Head of caudate nucleus (tissue), 42 donors: ENCODE results near the gene OR2B6.
"Not testable (repeated sequence)": the region's sequence is repeated elsewhere in the genome, so short reads cannot be mapped to it uniquely, and the experiment has no call there.

ENCODE experiments used
- DNase-seq, 42 donors: peaks; one replicate each; pipeline versions ENCODE4 v3.0.0 to v3.0.0-alpha.2; 2020 to 2021; ENCODE audit warnings: mixed read lengths in 7 of 42
- intact Hi-C: fragments of 100-400 bp; cut with DNase I; formaldehyde crosslinking; loops from one replicate; pipeline ENCODE4 v1.15.0; 2022

Gene OR2B6

DNA sequence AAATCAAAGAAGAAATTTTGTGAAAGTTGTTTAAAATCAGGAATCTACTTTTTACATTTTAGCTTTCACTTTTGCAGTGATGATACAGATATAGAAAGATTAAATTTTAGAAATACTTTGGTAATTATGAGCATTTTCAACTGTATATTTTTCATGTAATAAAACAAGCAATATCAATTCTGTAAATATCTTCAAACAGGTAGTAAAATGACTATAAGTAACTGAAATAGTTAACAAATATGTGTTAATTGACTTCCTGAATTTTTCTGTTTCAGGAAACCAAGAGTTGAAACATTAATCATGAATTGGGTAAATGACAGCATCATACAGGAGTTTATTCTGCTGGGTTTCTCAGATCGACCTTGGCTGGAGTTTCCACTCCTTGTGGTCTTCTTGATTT is at the start of gene OR2B6:
Gene OR2B6 (plus strand): TSS at position 301 of the 400 bp plus-strand sequence. CDS start 0 bp downstream, at position 301.
- no peak for DNase-seq
- intact Hi-C loops: no loop called here

GRCh38 chr6:27908017-27908416 is 49.0 kb upstream of the OR2B6 start:
- intact Hi-C loops: no loop called here
- DNase-seq: no peak

- intact Hi-C loops: no loop called here
- DNase-seq: no peak
Measured at GRCh38 chr6:27911956-27912446, 45.0 kb upstream of the OR2B6 start, which contains the start of gene OR2B2. Gene OR2B2 (minus strand): TSS chr6:27912396. CDS start chr6:27912319, 77 bp downstream.

- intact Hi-C loops: no loop called here
Measured at GRCh38 chr6:27922949-27923348, 34.1 kb upstream of the OR2B6 start.

DNA sequence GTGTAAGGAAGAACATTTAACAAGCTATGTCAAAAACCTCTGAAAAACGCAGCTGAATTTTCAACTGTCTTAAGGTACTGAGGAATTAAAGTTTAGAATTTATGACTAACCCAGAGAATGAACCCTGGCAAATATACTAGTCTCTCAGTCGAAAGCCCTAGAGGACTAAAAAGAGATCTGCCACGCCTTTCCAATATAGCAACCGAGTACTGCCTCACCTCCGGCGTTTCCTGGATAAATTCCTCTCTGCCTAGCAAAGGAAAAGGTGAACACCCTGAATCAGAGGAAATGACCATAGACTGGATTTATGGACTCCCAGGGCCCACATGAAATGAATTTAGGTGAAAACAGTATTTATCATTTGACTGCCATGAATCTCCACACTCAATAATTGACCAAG is 32.9 kb upstream of the OR2B6 start:
- intact Hi-C loops: no loop called here
- no peak for DNase-seq

More at GRCh38 chr6:27922949-27923348, 34.1 kb upstream of the OR2B6 start:
- no peak for DNase-seq

- intact Hi-C loops, DNase-seq: not testable (repeated sequence)
Measured at GRCh38 chr6:27928041-27928440, 29.0 kb upstream of the OR2B6 start.

DNA sequence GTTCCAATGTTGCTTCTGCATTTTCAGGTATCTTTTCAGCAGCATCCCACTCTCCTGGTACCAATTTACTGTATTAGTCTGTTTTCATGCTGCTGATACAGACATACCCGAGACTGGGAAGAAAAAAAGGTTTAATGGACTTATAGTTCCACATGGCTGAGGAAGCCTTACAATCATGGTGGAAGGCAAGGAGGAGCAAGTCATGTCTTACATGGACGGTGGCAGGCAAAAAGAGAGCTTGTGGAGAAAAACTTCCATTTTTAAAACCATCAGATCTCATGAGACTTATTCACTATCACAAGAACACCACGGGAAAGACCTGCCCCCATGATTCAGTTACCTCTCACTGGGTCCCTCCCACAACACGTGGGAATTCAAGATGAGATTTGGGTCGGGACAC is 27.1 kb upstream of the OR2B6 start:
- intact Hi-C loops, DNase-seq: not testable (repeated sequence)

GRCh38 chr6:27931209-27931608 is 25.8 kb upstream of the OR2B6 start:
- DNase-seq: no peak
- intact Hi-C loops: no loop called here

DNA sequence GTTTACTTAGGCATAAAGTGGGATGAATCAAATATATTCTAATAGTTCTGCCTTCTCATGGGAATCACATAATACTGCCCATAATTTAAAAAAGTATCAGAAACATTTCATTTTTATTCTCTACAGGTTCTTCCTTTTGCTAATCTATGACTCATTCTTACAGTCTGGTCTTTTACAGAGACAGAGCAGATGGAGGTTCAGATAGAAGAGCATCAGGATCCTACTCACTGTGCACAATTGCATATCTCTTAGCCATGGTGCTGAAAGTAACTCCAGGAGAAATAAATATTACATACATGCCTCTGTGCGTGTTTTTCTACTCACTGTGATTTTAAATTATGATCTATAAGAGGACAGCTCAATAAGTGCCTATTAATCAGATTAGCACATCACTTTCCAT is 16.3 kb upstream of the OR2B6 start:
- intact Hi-C loops: no loop called here
- no peak for DNase-seq

- DNase-seq, intact Hi-C loops: not testable (repeated sequence)
Measured at GRCh38 chr6:27943072-27943471, 14.0 kb upstream of the OR2B6 start.

- intact Hi-C loops: no loop called here
Measured at GRCh38 chr6:27948237-27948636, 8.8 kb upstream of the OR2B6 start.

DNA sequence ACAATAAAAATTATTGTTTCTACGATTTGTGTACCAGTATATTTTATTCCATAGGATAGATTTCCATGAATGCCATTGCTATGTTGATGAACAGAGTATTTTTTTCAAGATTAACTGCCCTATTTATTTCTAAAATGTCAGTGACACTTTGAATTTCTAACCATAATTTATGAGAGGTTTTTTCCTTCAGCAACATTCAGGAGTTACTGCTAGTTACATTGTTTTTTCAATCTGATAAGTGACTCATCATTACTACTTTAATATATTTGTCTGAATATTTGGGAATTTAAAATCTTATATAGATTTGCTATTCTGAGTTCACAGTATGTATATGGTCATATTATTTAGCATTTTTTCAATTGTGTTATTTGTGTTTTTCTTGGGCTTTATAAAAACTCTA is 6.0 kb upstream of the OR2B6 start:
- intact Hi-C loops: no loop called here
- DNase-seq: no peak

More at GRCh38 chr6:27948237-27948636, 8.8 kb upstream of the OR2B6 start:
- no peak for DNase-seq

DNA sequence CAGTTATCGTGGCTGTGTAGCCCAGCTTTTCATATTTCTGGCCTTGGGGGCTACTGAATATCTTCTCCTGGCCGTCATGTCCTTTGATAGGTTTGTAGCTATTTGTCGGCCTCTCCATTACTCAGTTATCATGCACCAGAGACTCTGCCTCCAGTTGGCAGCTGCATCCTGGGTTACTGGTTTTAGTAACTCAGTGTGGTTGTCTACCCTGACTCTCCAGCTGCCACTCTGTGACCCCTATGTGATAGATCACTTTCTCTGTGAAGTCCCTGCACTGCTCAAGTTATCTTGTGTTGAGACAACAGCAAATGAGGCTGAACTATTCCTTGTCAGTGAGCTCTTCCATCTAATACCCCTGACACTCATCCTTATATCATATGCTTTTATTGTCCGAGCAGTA is 475 bp downstream of the OR2B6 start:
- no peak for DNase-seq
- intact Hi-C loops: no loop called here

- no peak for DNase-seq
- intact Hi-C loops: no loop called here
Measured at GRCh38 chr6:27962506-27962905, 5.5 kb downstream of the OR2B6 start.

- intact Hi-C loops: no loop called here
- no peak for DNase-seq
Measured at GRCh38 chr6:27966044-27966443, 9.0 kb downstream of the OR2B6 start.

GRCh38 chr6:27966816-27967426 is 9.9 kb downstream of the OR2B6 start:
- intact Hi-C loops: no loop called here
- DNase-seq: no peak

GRCh38 chr6:27970444-27970843 is 13.4 kb downstream of the OR2B6 start:
- intact Hi-C loops: no loop called here
- DNase-seq: no peak

DNA sequence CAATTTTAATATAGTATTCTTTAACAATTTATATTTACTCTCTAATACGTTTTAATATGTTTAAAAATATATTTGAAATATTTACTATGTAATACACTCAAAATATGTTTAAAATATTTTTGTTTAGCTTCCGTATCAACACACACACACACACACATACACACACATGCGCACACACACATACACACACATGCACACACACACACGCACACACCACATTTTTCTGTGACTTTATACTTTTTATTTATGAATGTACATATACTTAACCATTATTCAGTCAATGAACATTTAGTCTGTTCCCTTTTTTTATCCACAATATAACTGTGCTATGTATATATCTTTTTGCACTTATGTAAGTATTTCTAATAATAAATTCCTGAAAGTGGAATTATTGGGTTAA is 15.7 kb downstream of the OR2B6 start:
- intact Hi-C loops: no loop called here
- no peak for DNase-seq

GRCh38 chr6:27977387-27977786 is 20.3 kb downstream of the OR2B6 start:
- DNase-seq: no peak
- intact Hi-C loops: no loop called here

GRCh38 chr6:27978705-27979104 is 21.7 kb downstream of the OR2B6 start:
- DNase-seq: no peak
- intact Hi-C loops: no loop called here

DNA sequence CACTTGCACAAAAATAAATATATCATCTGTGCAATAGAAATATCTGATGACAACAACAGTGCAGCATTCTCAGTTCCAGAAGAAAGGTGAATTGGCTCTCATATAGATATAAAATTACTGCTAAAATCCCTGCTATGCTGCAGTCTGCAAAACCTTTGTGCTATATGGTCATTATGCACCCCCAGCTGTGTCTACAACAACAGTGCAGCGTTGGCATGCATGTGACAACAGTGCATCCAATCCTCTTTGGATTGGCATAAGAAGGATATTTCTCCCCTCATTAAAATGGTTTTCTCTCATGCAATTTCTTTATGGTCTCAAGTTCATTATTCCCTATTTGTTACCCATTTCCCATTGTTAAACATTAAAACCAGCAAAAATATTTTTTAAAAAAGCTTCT is 23.1 kb downstream of the OR2B6 start:
- intact Hi-C loops: no loop called here
- DNase-seq: no peak
